SJCRH30 (cell line): Measurements from ENCODE around the gene ABCC10. TPM values are rescaled to one million over a fixed set of nuclear protein-coding genes. Genes with fewer than 3 reads are reported as not detected.
"Not testable (repeated sequence)": the region's sequence is repeated elsewhere in the genome, so short reads cannot be mapped to it uniquely, and the experiment has no call there.

ENCODE experiments used
- DNase-seq, 2 experiments: peaks; one replicate each; pipeline ENCODE4 v3.0.0-alpha.2; 2015 to 2020
- H3K27ac ChIP-seq: fragments of 250-450 bp; sonication (Bioruptor Pico); 2 replicates; pipeline ENCODE4 v1.5.1; 2020; ENCODE audit warnings: mild to moderate bottlenecking, moderate library complexity
- H3K27me3 ChIP-seq: fragments of 250-450 bp; sonication (Bioruptor Pico); 2 replicates; pipeline ENCODE4 v1.5.1; 2020; ENCODE audit warnings: mild to moderate bottlenecking, moderate library complexity
- H3K36me3 ChIP-seq: fragments of 250-450 bp; sonication (Bioruptor Pico); 2 replicates; pipeline ENCODE4 v1.5.1; 2020; ENCODE audit warnings: mild to moderate bottlenecking, moderate library complexity
- H3K4me1 ChIP-seq: fragments of 250-450 bp; sonication (Bioruptor Pico); 2 replicates; pipeline ENCODE4 v1.5.1; 2020; ENCODE audit warnings: mild to moderate bottlenecking, moderate library complexity
- H3K4me3 ChIP-seq: fragments of 250-450 bp; sonication (Bioruptor Pico); 2 replicates; pipeline ENCODE4 v1.5.1; 2020; ENCODE audit warnings: mild to moderate bottlenecking, moderate library complexity
- H3K9me3 ChIP-seq: fragments of 250-450 bp; sonication (Bioruptor Pico); replicated peaks from 2 replicates; pipeline ENCODE4 v1.5.1; 2020; ENCODE audit warnings: mild to moderate bottlenecking, moderate library complexity
- total RNA-seq: library from RNA; depleted of rRNA; stranded (reverse); fragments of >200 nt; shearing (Covaris generic); gene quantifications from 2 replicates; pipeline ENCODE4 v1.2.3, GENCODE V29; 2014

ABCC10 gene
- total RNA-seq, 1 experiment from 2014 or later = 10.3 TPM

DNA sequence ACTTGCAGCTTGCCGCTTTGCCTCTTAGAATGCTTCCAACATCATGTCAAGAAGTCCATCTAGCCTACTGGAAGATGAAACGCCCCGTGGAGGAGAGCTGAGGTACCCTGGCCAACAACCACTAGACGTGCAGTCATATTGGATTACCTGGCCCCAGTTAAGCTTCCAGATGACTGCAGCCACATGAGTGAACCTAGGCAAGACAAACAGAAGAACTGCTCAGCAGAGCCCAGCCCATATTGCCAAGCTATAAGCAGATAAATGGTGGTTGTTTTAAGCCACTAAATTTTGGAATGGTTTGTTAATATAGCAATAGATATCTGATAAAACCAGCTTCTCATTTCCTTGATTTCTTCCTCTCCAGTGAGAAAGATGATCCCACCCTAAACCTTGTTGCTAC is 32.7 kb downstream of the ABCC10 start:
- no peak overlapping the region for H3K27ac ChIP-seq
- peaks cover 13% of the 10 kb centered on the region; the same call in 1 of the 2 replicates for H3K4me1 ChIP-seq
- H3K36me3 ChIP-seq = no peaks in the 10 kb centered on the region
- no peak for DNase-seq
- no peak overlapping the region for H3K4me3 ChIP-seq
- 0 out of 2 replicates have a peak, but pooled peaks cover 4% of the 10 kb centered on the region for H3K9me3 ChIP-seq
- no peaks in the 10 kb centered on the region for H3K27me3 ChIP-seq

- Histone ChIP-seq H3K4me3 (no peak overlapping the region), H3K9me3 (0 out of 2 replicates have a peak, but pooled peaks cover under 1% of the 10 kb centered on the region), H3K27me3 (no peaks in the 10 kb centered on the region), H3K27ac (no peak overlapping the region), H3K36me3 (no peaks in the 10 kb centered on the region), H3K4me1 (peaks cover 10% of the 10 kb centered on the region; the same call in 1 of the 2 replicates)
- peak; percentile 31 to 63 for DNase-seq
These were observed 34.6 kb downstream of the ABCC10 start for GRCh38 chr6:43461936-43462335.

GRCh38 chr6:43464337-43464736 is 37.0 kb downstream of the ABCC10 start:
- no peak overlapping the region for H3K27ac ChIP-seq
- no peaks in the 10 kb centered on the region for H3K36me3 ChIP-seq
- no peak for DNase-seq
- peaks cover 10% of the 10 kb centered on the region; the same call in 1 of the 2 replicates for H3K4me1 ChIP-seq
- H3K4me3 ChIP-seq = no peak overlapping the region
- no peaks in the 10 kb centered on the region for H3K9me3 ChIP-seq
- no peaks in the 10 kb centered on the region for H3K27me3 ChIP-seq

DNA sequence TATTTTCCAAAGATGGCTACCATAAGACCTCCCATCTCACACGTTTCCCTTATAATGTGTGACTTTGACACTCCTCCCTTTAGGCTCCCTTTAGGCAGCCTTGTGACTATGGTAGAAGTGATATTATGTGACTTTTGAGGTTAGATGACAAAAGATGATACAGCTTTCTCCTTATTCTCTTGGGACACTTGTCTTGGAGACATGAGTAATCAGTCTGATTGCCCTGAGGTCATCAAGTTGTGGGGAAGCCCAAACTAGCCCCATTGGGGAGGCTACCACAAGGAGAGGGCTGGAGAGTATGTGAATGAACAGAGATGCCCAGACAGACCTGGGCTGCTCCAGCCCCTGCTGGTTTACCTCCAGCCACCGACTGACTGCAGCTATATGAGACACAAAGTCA is 38.6 kb downstream of the ABCC10 start:
- H3K27me3 ChIP-seq = no peaks in the 10 kb centered on the region
- no peak overlapping the region for H3K27ac ChIP-seq
- no peaks in the 10 kb centered on the region for H3K9me3 ChIP-seq
- DNase-seq = no peak
- H3K36me3 ChIP-seq = no peaks in the 10 kb centered on the region
- H3K4me3 ChIP-seq = no peak overlapping the region
- H3K4me1 ChIP-seq = peaks cover 10% of the 10 kb centered on the region; the same call in 1 of the 2 replicates

GRCh38 chr6:43467265-43467664 is 39.9 kb downstream of the ABCC10 start:
- H3K27ac ChIP-seq, H3K4me1 ChIP-seq, H3K27me3 ChIP-seq, H3K9me3 ChIP-seq, H3K4me3 ChIP-seq, DNase-seq, H3K36me3 ChIP-seq: not testable (repeated sequence)

- Histone ChIP-seq H3K27me3 (no peaks in the 10 kb centered on the region), H3K9me3 (no peaks in the 10 kb centered on the region), H3K27ac (no peak overlapping the region), H3K4me3 (no peak overlapping the region), H3K36me3 (no peaks in the 10 kb centered on the region), H3K4me1 (peaks cover under 1% of the 10 kb centered on the region; the same call in 1 of the 2 replicates)
- DNase-seq = no peak
These were observed 40.4 kb downstream of the ABCC10 start for GRCh38 chr6:43467752-43468151.

DNA sequence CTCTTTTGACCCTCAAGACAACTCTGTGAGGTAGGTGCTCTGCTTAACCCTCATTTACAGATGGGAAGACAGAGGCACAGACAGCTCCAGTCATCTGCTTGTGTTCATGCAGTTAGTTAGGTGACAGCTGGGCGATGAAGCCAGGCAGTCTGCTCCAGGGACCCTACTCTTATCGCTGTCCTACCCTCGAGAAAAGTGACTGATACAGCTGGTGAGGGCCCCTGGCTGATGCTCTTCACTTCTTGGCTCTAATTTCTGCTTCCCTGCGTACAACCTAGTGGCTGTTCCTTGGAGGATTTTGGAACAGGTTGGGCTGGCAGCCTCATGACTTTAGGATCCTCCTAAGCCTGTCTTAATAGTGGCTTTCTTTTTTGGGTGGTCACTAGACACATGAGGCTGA is 40.9 kb downstream of the ABCC10 start:
- Histone ChIP-seq H3K4me3 (no peak overlapping the region), H3K36me3 (no peaks in the 10 kb centered on the region), H3K9me3 (no peaks in the 10 kb centered on the region), H3K27ac (no peak overlapping the region), H3K27me3 (no peaks in the 10 kb centered on the region), H3K4me1 (no peaks in the 10 kb centered on the region)
- DNase-seq = no peak

DNA sequence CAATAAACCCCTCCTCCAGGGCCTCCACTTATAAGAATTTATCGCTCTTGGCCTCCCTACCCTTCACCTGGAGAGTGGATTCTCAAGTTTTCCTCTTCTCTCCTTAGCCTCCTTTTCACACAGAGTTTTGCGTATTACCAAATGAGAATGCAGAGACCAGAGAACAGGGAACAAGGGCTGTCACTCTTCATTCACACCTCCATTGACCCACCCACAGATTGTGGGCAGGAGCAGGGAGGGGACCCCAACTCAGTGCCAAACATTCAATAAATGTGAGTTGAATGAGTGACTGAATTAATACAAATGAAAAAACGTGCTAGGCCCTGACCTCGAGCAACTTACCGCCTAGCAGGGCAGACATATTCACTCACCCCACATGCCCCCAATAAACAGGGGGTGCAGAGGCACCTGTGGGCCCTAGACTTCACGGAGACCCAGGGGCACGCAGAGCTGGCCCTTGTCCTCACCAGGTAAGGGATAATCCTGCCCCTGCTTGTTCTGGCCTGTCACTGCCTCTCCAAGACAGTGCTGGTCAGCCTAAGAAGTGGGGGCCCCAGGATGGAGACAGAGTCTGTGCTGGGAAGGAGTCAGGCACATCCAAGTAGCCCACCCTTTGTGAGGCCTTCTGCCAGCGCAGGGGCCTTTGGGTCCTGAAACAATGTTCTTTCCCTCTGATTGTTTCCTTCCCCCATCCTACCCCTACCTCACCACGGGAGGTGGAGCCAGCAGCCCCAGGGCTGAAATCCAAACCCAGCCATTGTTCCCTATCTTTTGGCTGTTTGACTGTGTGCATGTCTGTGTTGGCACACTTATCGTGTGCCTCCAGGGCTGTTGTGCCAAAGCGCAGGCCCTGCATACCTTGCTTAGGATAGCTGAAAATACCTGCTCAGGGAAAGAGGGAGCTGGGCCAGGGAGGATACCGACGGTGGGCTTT is 41.7 kb downstream of the ABCC10 start:
- H3K4me3 ChIP-seq = no peak overlapping the region
- H3K27me3 ChIP-seq = no peaks in the 10 kb centered on the region
- H3K4me1 ChIP-seq = no peaks in the 10 kb centered on the region
- no peaks in the 10 kb centered on the region for H3K9me3 ChIP-seq
- no peak overlapping the region for H3K27ac ChIP-seq
- DNase-seq = no peak
- H3K36me3 ChIP-seq = no peaks in the 10 kb centered on the region

- H3K9me3 ChIP-seq = no peaks in the 10 kb centered on the region
- no peaks in the 10 kb centered on the region for H3K36me3 ChIP-seq
- DNase-seq = no peak
- H3K27me3 ChIP-seq = no peaks in the 10 kb centered on the region
- H3K4me3 ChIP-seq = no peak overlapping the region
- peaks cover 3% of the 10 kb centered on the region; the same call in 1 of the 2 replicates for H3K4me1 ChIP-seq
- no peak overlapping the region for H3K27ac ChIP-seq
These were observed 42.6 kb downstream of the ABCC10 start for GRCh38 chr6:43469947-43470346.

- H3K9me3 ChIP-seq = no peaks in the 10 kb centered on the region
- peaks cover 17% of the 10 kb centered on the region for H3K4me1 ChIP-seq
- no peak overlapping the region for H3K4me3 ChIP-seq
- no peaks in the 10 kb centered on the region for H3K36me3 ChIP-seq
- DNase-seq = no peak
- H3K27me3 ChIP-seq = no peaks in the 10 kb centered on the region
- no peak overlapping the region for H3K27ac ChIP-seq
These were observed 44.1 kb downstream of the ABCC10 start for GRCh38 chr6:43471399-43471798.

DNA sequence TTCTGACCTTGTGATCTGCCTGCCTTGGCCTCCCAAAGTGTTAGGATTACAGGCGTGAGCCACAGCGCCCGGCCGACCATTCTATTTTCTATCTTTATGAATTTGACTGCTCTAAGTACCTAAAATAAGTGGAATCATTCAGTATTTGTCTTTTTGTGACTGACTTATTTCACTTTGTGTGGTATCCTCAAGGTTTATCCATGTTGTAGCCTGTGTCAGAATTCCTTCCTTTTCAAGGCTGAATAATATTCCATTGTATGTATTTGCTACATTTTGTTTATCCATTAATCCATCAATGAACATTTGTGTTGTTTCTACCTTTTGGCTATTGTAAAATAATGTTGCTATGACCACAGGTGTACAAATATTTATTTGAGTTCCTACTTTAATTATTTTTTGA is 45.2 kb downstream of the ABCC10 start:
- Histone ChIP-seq H3K9me3 (no peaks in the 10 kb centered on the region), H3K4me1 (peaks cover 22% of the 10 kb centered on the region), H3K36me3 (no peaks in the 10 kb centered on the region), H3K4me3 (no peak overlapping the region), H3K27ac (no peak overlapping the region), H3K27me3 (no peaks in the 10 kb centered on the region)
- no peak for DNase-seq

DNA sequence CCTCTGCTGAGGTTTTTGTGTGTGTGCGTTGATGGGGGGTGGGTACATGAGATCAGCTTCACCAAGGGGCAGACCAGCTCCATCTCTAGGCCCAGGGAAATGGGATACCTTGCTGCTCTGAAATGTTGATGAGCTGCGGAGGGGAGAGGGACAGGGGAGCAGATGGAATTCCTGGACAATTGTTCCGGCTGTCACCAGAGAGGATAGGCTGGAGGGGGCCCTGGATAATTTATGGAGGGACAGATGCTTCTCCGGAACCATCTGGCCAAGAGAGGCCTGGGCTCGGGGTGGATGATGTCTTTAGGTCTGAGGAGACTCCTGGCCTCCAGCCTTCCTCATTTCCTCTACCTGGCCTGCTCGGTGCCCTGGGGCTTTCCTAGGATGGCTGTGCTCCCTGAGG is 48.2 kb downstream of the ABCC10 start:
- no peaks in the 10 kb centered on the region for H3K9me3 ChIP-seq
- H3K4me1 ChIP-seq = peaks cover 29% of the 10 kb centered on the region
- no peak overlapping the region for H3K4me3 ChIP-seq
- peak overlapping the region; percentile 7; the same call in 1 of the 2 replicates for H3K27ac ChIP-seq
- no peaks in the 10 kb centered on the region; the same call in 1 of the 2 replicates for H3K36me3 ChIP-seq
- peak; percentile 85 to 93 for DNase-seq
- H3K27me3 ChIP-seq = no peaks in the 10 kb centered on the region

DNA sequence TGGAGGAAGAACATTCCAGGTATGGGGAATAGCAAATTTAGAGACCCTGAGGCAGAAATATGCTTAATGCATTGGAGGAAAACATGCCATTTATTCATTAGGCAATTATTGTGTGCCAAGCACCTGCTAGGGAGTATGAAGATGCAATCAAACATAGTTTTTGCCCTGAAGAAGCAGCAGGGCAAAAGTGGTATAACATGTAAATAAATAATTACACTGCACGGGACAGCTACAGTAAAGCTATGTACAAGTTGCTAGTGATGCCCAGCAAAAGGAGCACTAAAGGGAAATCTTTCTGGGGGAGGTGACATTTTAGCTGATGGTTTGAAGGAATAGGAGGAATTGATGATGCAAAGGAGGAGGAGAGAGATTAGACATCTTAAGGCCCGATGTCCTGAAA is 49.4 kb downstream of the ABCC10 start:
- Histone ChIP-seq H3K4me3 (peak overlapping the region; percentile 72), H3K27me3 (no peaks in the 10 kb centered on the region), H3K4me1 (peaks cover 29% of the 10 kb centered on the region), H3K36me3 (no peaks in the 10 kb centered on the region; the same call in 1 of the 2 replicates), H3K27ac (no peak overlapping the region), H3K9me3 (no peaks in the 10 kb centered on the region)
- no peak for DNase-seq

DNA sequence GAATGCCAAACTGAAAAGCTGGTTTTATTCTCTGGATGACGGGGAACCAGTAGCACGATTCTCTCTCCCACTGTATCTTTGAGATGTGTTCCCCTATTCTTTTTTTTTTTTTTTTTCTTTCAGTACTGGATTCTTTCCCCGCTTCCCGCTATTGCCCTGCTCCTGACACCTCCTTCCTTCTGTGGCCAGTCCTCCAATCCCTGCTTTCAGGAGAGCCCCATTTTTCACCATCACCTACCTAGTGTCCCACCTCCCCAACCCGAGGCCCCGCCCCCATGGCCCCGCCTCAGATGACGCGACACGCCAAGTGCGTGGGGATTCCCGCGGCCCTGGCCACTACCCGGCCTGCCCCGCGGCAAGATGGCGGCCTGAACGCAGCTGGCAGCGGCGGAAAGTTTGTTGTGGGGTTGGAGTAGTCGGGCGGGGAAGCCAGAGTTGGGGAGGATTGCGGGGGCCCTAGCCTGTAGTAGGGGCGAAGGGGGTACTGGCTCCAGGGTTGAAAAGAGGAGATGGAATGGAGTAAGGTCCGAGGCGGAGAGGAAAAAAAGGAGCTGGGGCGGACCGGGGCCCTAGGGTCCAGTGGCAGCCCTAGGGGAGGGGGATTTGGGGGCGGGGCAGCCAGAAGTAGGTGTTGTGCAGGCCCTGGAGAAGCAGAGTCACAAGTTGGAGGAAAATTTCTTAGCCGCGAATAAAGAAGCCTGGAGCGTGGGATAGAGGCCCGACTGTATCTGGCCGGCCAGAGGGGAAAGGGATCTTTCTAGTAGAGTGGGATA is 50.1 kb downstream of the ABCC10 start, which contains the start of gene TJAP1:
Gene TJAP1, plus strand, starts transcription at position 336 of the 773 bp plus-strand sequence. CDS start 21,432 bp downstream, outside the sequence.
- H3K27me3 ChIP-seq = no peaks in the 10 kb centered on the region
- peak within 1 kb of the TSS; percentile 78 for H3K27ac ChIP-seq
- H3K4me3 ChIP-seq = peak within 1 kb of the TSS; percentile 72
- DNase-seq = peak; percentile 93 to 95
- no peaks in the 10 kb centered on the region; the same call in 1 of the 2 replicates for H3K36me3 ChIP-seq
- H3K9me3 ChIP-seq = no peaks in the 10 kb centered on the region
- H3K4me1 ChIP-seq = peaks cover 29% of the 10 kb centered on the region

- Histone ChIP-seq H3K36me3 (no peaks in the 10 kb centered on the region; the same call in 1 of the 2 replicates), H3K9me3 (no peaks in the 10 kb centered on the region), H3K4me3 (peak overlapping the region; percentile 72), H3K4me1 (peaks cover 29% of the 10 kb centered on the region), H3K27ac (peak overlapping the region; percentile 78), H3K27me3 (no peaks in the 10 kb centered on the region)
- DNase-seq = no peak
These were observed 50.6 kb downstream of the ABCC10 start for GRCh38 chr6:43478008-43478372.
